HepG2 (cell line): ENCODE data around the gene ZFR2. TPM values are rescaled to one million over a fixed set of nuclear protein-coding genes. Genes with fewer than 3 reads are reported as not detected.

ENCODE experiments used
- ATAC-seq: fragments of 200-7000 bp; cut with Tn5 transposase; 3 replicates; pipeline ENCODE4 v1.9.1; 2020; ENCODE audit warnings: mild to moderate bottlenecking, moderate library complexity
- BruUV-seq: library from RNA; stranded (reverse); fragments of 400-500 nt; replicated peaks from 2 replicates; lab custom pipeline; 2021; lab: Mats Ljungman, UMichigan
- CTCF ChIA-PET: fragments of 300-600 bp; formaldehyde crosslinking; extraction: SDS; loops from one replicate; lab custom pipeline; 2021; ENCODE audit warnings: low total read pairs, inconsistent platforms, low intra/inter-chr PET ratio; lab: Yijun Ruan, JAX
- POLR2A ChIA-PET: fragments of 350-600 bp; sonication (Branson Sonifier 250); formaldehyde crosslinking; loops from one replicate; lab custom pipeline; 2020; ENCODE audit warnings: antibody characterized with exemption, inconsistent platforms; lab: Yijun Ruan, JAX
- DNase-seq: peaks from one replicate; pipeline ENCODE4 v3.0.0-alpha.2; 2015; ENCODE audit warnings: low spot score
- FAIRE-seq: peaks from 3 replicates; lab custom pipeline; 2011; peaks lifted over from hg19 to GRCh38; lab: Jason Lieb, UNC
- H2AFZ ChIP-seq: one replicate; pipeline ENCODE4 v1.6.1; 2011; ENCODE audit warnings: low read length, inconsistent platforms
- H3K27ac ChIP-seq: fragments of 300-600 bp; 3 replicates; pipeline ENCODE4 v1.8.0; 2011; ENCODE audit warnings: mixed run types, mild to moderate bottlenecking, mixed read lengths, low read length, inconsistent platforms; ENCODE audit not compliant: insufficient read depth; ENCODE audit errors: extremely low read length
- H3K27me3 ChIP-seq, 2 experiments: fragments of 200-600 bp in 1 of 2; 2 replicates in 1 of 2; 3 replicates in 1 of 2; pipeline versions ENCODE4 v1.6.0 to v1.8.0; 2011; ENCODE audit warnings: low read length in 2 of 2, mild to moderate bottlenecking in 2 of 2, moderate library complexity in 2 of 2, inconsistent platforms in 1 of 2; ENCODE audit not compliant: insufficient read depth in 2 of 2, control insufficient read depth in 1 of 2
- H3K36me3 ChIP-seq, 2 experiments: fragments of 200-600 bp in 1 of 2; replicated peaks in 1 of 2; 2 replicates in 1 of 2; 3 replicates in 1 of 2; pipeline versions ENCODE4 v1.5.1 to v1.8.0; 2011; ENCODE audit warnings: low read length in 2 of 2, inconsistent platforms in 1 of 2; ENCODE audit not compliant: insufficient read depth in 2 of 2, control insufficient read depth in 1 of 2
- H3K4me1 ChIP-seq: 2 replicates; pipeline ENCODE4 v1.5.1; 2012; ENCODE audit warnings: low read length, inconsistent platforms; ENCODE audit not compliant: insufficient read depth
- H3K4me2 ChIP-seq: 2 replicates; pipeline ENCODE4 v1.6.0; 2011; ENCODE audit warnings: low read depth, low read length, inconsistent platforms
- H3K4me3 ChIP-seq, 3 experiments: fragments of 200-600 bp in 1 of 3; sonication (generic), shearing (Covaris generic) in 1 of 3; replicated peaks in 1 of 3; 2 replicates each; pipeline ENCODE4 v1.5.1; 2011 to 2016; ENCODE audit warnings: low read length in 3 of 3, inconsistent platforms in 2 of 3, low read depth in 2 of 3, mild to moderate bottlenecking in 2 of 3, control low read depth in 1 of 3, mixed read lengths in 1 of 3; ENCODE audit not compliant: insufficient read depth in 1 of 3
- H3K79me2 ChIP-seq: one replicate; pipeline ENCODE4 v1.6.1; 2011; ENCODE audit warnings: low read length, inconsistent platforms; ENCODE audit not compliant: insufficient read depth
- H3K9ac ChIP-seq: 2 replicates; pipeline ENCODE4 v1.6.0; 2011; ENCODE audit warnings: mild to moderate bottlenecking, low read depth, low read length, inconsistent platforms; ENCODE audit not compliant: insufficient read depth
- H3K9me3 ChIP-seq: 2 replicates; pipeline ENCODE4 v1.5.1; 2012; ENCODE audit warnings: mild to moderate bottlenecking, low read length
- H4K20me1 ChIP-seq: 2 replicates; pipeline ENCODE4 v1.6.0; 2011; ENCODE audit warnings: inconsistent platforms, mild to moderate bottlenecking, low read length, moderate library complexity; ENCODE audit not compliant: insufficient read depth
- BHLHE40 ChIP-seq: IDR thresholded peaks from 2 replicates; pipeline ENCODE4 v1.6.1; 2011; ENCODE audit warnings: low read length, improper control_type of control experiment
- ELF1 ChIP-seq: sonication (generic); formaldehyde crosslinking; IDR thresholded peaks from 2 replicates; pipeline ENCODE4 v1.4.0; 2020; ENCODE audit warnings: missing genetic modification reagents
- MAFF ChIP-seq: IDR thresholded peaks from 2 replicates; pipeline ENCODE4 v1.6.1; 2011; ENCODE audit warnings: low read depth, low read length, improper control_type of control experiment
- NFKBIZ ChIP-seq: IDR thresholded peaks from 2 replicates; pipeline ENCODE4 v1.6.1; 2018; ENCODE audit warnings: missing genetic modification reagents, missing compliant biosample characterization
- PRMT3 ChIP-seq: sonication (generic); formaldehyde crosslinking; IDR thresholded peaks from 2 replicates; pipeline ENCODE4 v1.8.1; 2022; ENCODE audit warnings: low read depth, mild to moderate bottlenecking, moderate library complexity, missing genetic modification reagents, borderline replicate concordance
- THYN1 ChIP-seq: sonication (generic); formaldehyde crosslinking; IDR thresholded peaks from 2 replicates; pipeline ENCODE4 v1.8.1; 2023; ENCODE audit warnings: low read depth, mild to moderate bottlenecking, moderate library complexity, missing genetic modification reagents, borderline replicate concordance
- ZFX ChIP-seq: sonication (generic); formaldehyde crosslinking; IDR thresholded peaks from 2 replicates; pipeline ENCODE4 v1.4.0; 2020; ENCODE audit warnings: mild to moderate bottlenecking, low read depth, missing genetic modification reagents, moderate library complexity
- ZGPAT ChIP-seq: IDR thresholded peaks from 2 replicates; pipeline ENCODE4 v1.6.1; 2016; ENCODE audit warnings: mild to moderate bottlenecking
- ZNF136 ChIP-seq: sonication (generic); formaldehyde crosslinking; IDR thresholded peaks from 2 replicates; pipeline ENCODE4 v1.8.1; 2022; ENCODE audit warnings: low read depth, mild to moderate bottlenecking, moderate library complexity, missing genetic modification reagents
- ZNF329 ChIP-seq: sonication (generic); formaldehyde crosslinking; IDR thresholded peaks from 2 replicates; pipeline ENCODE4 v1.9.0; 2021; ENCODE audit warnings: low read depth, mild to moderate bottlenecking, missing genetic modification reagents
- ZSCAN9 ChIP-seq: IDR thresholded peaks from 2 replicates; pipeline ENCODE4 v1.6.1; 2016; ENCODE audit warnings: borderline replicate concordance
- whole genome bisulfite sequencing: methylation state at CpG from one replicate; pipeline ENCODE4 v1.1.6; 2017; ENCODE audit warnings: low lambda C conversion rate; 5-methylcytosine and 5-hydroxymethylcytosine counted together
- in situ Hi-C: cut with HindIII; loops from 2 replicates; pipeline ENCODE4 v1.10.0; 2017; ENCODE audit warnings: low pct_unique_long_range_greater_than_20kb; ENCODE audit not compliant: extremely low pct_ligation_motif_present
- intact Hi-C: fragments of 100-400 bp; cut with micrococcal nuclease; formaldehyde crosslinking; loops from one replicate; pipeline ENCODE4 v1.10.0; 2022; ENCODE audit not compliant: unreplicated experiment
- polyA plus RNA-seq, 8 experiments: library from polyadenylated mRNA; depleted of rRNA in 3 of 8; stranded (reverse) in 7 of 8; unstranded in 1 of 8; fragments of >200 nt; fragmentation: Illumina TruSeq in 4 of 8; extraction: Trizol in 4 of 8; gene quantifications; 2 replicates each; pipeline versions ENCODE4 v1.2.1 to v1.2.3, GENCODE V29; 2011 to 2016; ENCODE audit warnings: low read depth in 4 of 8, missing spikeins in 1 of 8, mixed read lengths in 1 of 8; ENCODE audit not compliant: insufficient read depth in 1 of 8
- total RNA-seq, 5 experiments: library from RNA; depleted of rRNA; stranded (reverse); fragments of >200 nt; fragmentation: Illumina TruSeq; extraction: Trizol; gene quantifications; 2 replicates each; pipeline ENCODE4 v1.2.3, GENCODE V29; 2016; ENCODE audit warnings: low read depth in 1 of 5

The ZFR2 gene
- total and polyA plus RNA-seq, 2 of the 13 experiments (the other 11 are each of a cell fraction or from before 2014, with no cell fraction given), result 0.37 to 0.69 TPM

GRCh38 chr19:3814648-3815047 lies 54.2 kb downstream of the ZFR2 start:
- DNase-seq, result no peak
- Histone ChIP-seq H2AFZ (no peak overlapping the region), H3K79me2 (no peaks in the 10 kb centered on the region), H3K9me3 (no peaks in the 10 kb centered on the region), H3K4me1 (no peaks in the 10 kb centered on the region), H3K4me3 (no peak overlapping the region), H3K36me3 (no peaks in the 10 kb centered on the region), H4K20me1 (no peaks in the 10 kb centered on the region), H3K27ac (no peak overlapping the region), H3K4me2 (no peak overlapping the region), H3K9ac (no peak overlapping the region)
- CTCF ChIA-PET, result no interaction called here
- FAIRE-seq, result no peak
- in situ Hi-C loops, result no loop called here
- no peak for ATAC-seq
- intact Hi-C loops, result no loop called here
- 15% methylated on average over 3 of the region's 4 CpGs for WGBS
- BruUV-seq, result no TSS peak
- POLR2A ChIA-PET, result no interaction called here
- no peak for TF ChIP-seq BHLHE40
- TF ChIP-seq ZNF329 (CRISPR knock-in tag), result peak; percentile 97
- TF ChIP-seq, all 625 proteins: peak for 1
- H3K27me3 ChIP-seq, result peaks cover 9 to 55% of the 10 kb centered on the region in 2 experiments

GRCh38 chr19:3813473-3814392 lies 55.1 kb downstream of the ZFR2 start:
- Histone ChIP-seq H3K27ac (no peak overlapping the region), H2AFZ (no peak overlapping the region), H3K27me3 (peaks cover 8 to 52% of the 10 kb centered on the region in 2 experiments), H3K79me2 (no peaks in the 10 kb centered on the region), H3K4me3 (no peak overlapping the region), H3K36me3 (no peaks in the 10 kb centered on the region)
- ChIA-PET POLR2A (no interaction called here), CTCF (no interaction called here)
- DNase-seq, result no peak
- FAIRE-seq, result no peak
- no peak for ATAC-seq
- 38% methylated on average over 9 of the region's 22 CpGs for WGBS
- TF ChIP-seq MAFF (no peak), ZNF136 (CRISPR knock-in tag) (no peak), ELF1 (CRISPR knock-in tag) (no peak), PRMT3 (CRISPR knock-in tag) (no peak), ZFX (CRISPR knock-in tag) (no peak), NFKBIZ (CRISPR knock-in tag) (no peak), ZGPAT (no peak), ZSCAN9 (no peak), THYN1 (CRISPR knock-in tag) (no peak)
- TF ChIP-seq, all 625 proteins: peak for 0
- H3K4me1 ChIP-seq, result no peaks in the 10 kb centered on the region
- no peaks in the 10 kb centered on the region for H3K9me3 ChIP-seq
- H3K9ac ChIP-seq, result no peak overlapping the region
- no peaks in the 10 kb centered on the region for H4K20me1 ChIP-seq
- H3K4me2 ChIP-seq, result no peak overlapping the region
- BruUV-seq, result no TSS peak
- in situ Hi-C loops, result no loop called here
- intact Hi-C loops, result no loop called here
